ENCODE measurements around the gene ANXA5. TPM values are rescaled to one million over a fixed set of nuclear protein-coding genes. Genes with fewer than 3 reads are reported as not detected.

The ANXA5 gene
- total and polyA plus RNA-seq, 2 of the 4 experiments (the other 2 are of a cell fraction), result 780 to 1,448 TPM

- ATAC-seq (ENCODE audit: low read depth) (peak; percentile 74), DNase-seq (peak; percentile 88)
- peak; percentile 92 for TF ChIP-seq CEBPB (IDR thresholded peaks at IDR 0.05; ENCODE audit: low read depth, low read length)
- TF ChIP-seq NFE2L2 (IDR thresholded peaks at IDR 0.05; ENCODE audit: low read depth, low read length), result no peak
- 0 out of 2 replicates have a peak, but pooled peaks have one; percentile 1 for TF ChIP-seq FOS (IDR thresholded peaks at IDR 0.05; ENCODE audit: low read depth, low read length)
- no peak for TF ChIP-seq CHD1 (IDR thresholded peaks at IDR 0.05; ENCODE audit: low read depth, low read length)
- 0 out of 2 replicates have a peak, but pooled peaks have one; percentile 7 for TF ChIP-seq POLR2A (IDR thresholded peaks at IDR 0.05; ENCODE audit: low read depth, low read length)
- Histone ChIP-seq H4K8ac (ENCODE audit: low read depth in 2 of 2, low read length in 2 of 2) (peak overlapping the region in 1 of 2 experiments; percentile 58; a peak in 2 of 4 replicates), H2AFZ (replicated peaks; ENCODE audit: low read length, poor library complexity) (peak overlapping the region; percentile 47), H2BK20ac (ENCODE audit: low read depth, low read length) (peak overlapping the region; percentile 19), H2BK120ac (ENCODE audit: low read depth, low read length) (peak overlapping the region; percentile 95), H3K4me3 (ENCODE audit: insufficient read depth, low read depth, low read length) (no peak overlapping the region), H4K20me1 (ENCODE audit: insufficient read depth, low read length) (no peaks in the 10 kb centered on the region), H3K9ac (ENCODE audit: low read depth, low read length) (no peak overlapping the region), H3K4ac (ENCODE audit: low read depth, low read length) (peak overlapping the region; percentile 26; the same call in 1 of the 2 replicates), H2AK9ac (replicated peaks; ENCODE audit: low read depth, low read length, poor library complexity) (peak overlapping the region; percentile 65), H3K18ac (ENCODE audit: low read depth, low read length) (no peak overlapping the region), H3K27me3 (ENCODE audit: control insufficient read depth, insufficient read depth, low read length) (no peaks in the 10 kb centered on the region), H3K14ac (replicated peaks; ENCODE audit: low read depth, low read length) (no peak overlapping the region), H3K27ac (ENCODE audit: insufficient read depth, low read length) (peak overlapping the region; percentile 81), H3K23ac (ENCODE audit: low read depth, low read length) (no peak overlapping the region), H4K91ac (ENCODE audit: insufficient read depth, low read depth, low read length) (peak overlapping the region; percentile 86; the same call in 1 of the 2 replicates), H2BK5ac (ENCODE audit: low read depth, low read length, poor library complexity, severe bottlenecking) (peak overlapping the region; percentile 90), H3K9me3 (ENCODE audit: control insufficient read depth, insufficient read depth, low read length) (no peaks in the 10 kb centered on the region), H3K4me2 (ENCODE audit: low read depth, low read length) (no peak overlapping the region), H3K36me3 (ENCODE audit: control insufficient read depth, insufficient read depth, low read length) (no peaks in the 10 kb centered on the region; the same call in 1 of the 2 replicates), H3K56ac (ENCODE audit: extremely low read depth, insufficient read depth, low read length) (no peak overlapping the region), H3K9me1 (ENCODE audit: insufficient read depth, low read length) (peaks cover 2% of the 10 kb centered on the region; the same call in 1 of the 2 replicates), H4K5ac (ENCODE audit: low read depth, low read length) (no peak overlapping the region), H2BK15ac (ENCODE audit: low read depth, low read length) (no peak overlapping the region; the same call in 2 of the 3 replicates), H2AK5ac (ENCODE audit: low read depth, low read length) (no peak overlapping the region), H3K4me1 (ENCODE audit: control insufficient read depth, insufficient read depth, low read length) (peaks cover 7% of the 10 kb centered on the region), H3K79me1 (ENCODE audit: low read depth in 1 of 2, low read length in 2 of 2) (peaks cover 0 to 4% of the 10 kb centered on the region in 2 experiments; a peak in 2 of 4 replicates)
- in situ Hi-C loops (cut with MboI; ENCODE audit: low sequenced_read_pairs) (loop anchor here (25.0 kb wide), 1 partner anchor 541 kb away; no protein-coding TSS in a partner anchor), dilution Hi-C loops (cut with HindIII; ENCODE audit: low sequenced_read_pairs, unreplicated experiment) (no loop called here), intact Hi-C loops (cut with micrococcal nuclease) (loop anchor here (2.0 kb wide), 3 partner anchors 17 to 243 kb away; no protein-coding TSS in a partner anchor)
- ChIA-PET CTCF (interaction anchor here (0.6 to 1.3 kb wide), 3 partner anchors 10 to 58 kb away, joined by 3 read pairs; no protein-coding TSS in a partner anchor), POLR2A (ENCODE audit: unreplicated experiment) (no interaction called here)
- no TSS peak for BruUV-seq (replicated peaks)
- WGBS, 2 experiments (ENCODE audit: extremely low coverage in 2 of 2, insufficient read length in 1 of 2), result no CpG with 5 or more reads among the region's 4 CpGs
These were observed 31.3 kb upstream of the ANXA5 start for GRCh38 chr4:121728066-121728465.
